Endothelial cell of umbilical vein (primary cell): Measurements from ENCODE around the gene FBLIM1. TPM values are rescaled to one million over a fixed set of nuclear protein-coding genes. Genes with fewer than 3 reads are reported as not detected.

Experiments
- BruUV-seq: library from RNA; stranded (reverse); fragments of 400-500 nt; replicated peaks from 2 replicates; lab custom pipeline; 2021; lab: Mats Ljungman, UMichigan
- CTCF ChIA-PET: fragments of 300-600, 350-600 bp; sonication (Branson Sonifier 250); formaldehyde crosslinking; loops from one replicate; lab custom pipeline; 2021; ENCODE audit warnings: antibody characterized with exemption, inconsistent platforms; lab: Charles Lee
- POLR2A ChIA-PET: fragments of 300-600, 350-600 bp; sonication (Branson Sonifier 250); formaldehyde crosslinking; loops from one replicate; lab custom pipeline; 2021; ENCODE audit warnings: antibody characterized with exemption, inconsistent platforms; lab: Charles Lee
- DNase-seq: peaks from one replicate; pipeline ENCODE4 v3.0.0-alpha.2; 2011; ENCODE audit warnings: low read depth, low spot score
- FAIRE-seq: peaks from 2 replicates; lab custom pipeline; 2011; peaks lifted over from hg19 to GRCh38; lab: Jason Lieb, UNC
- H2AFZ ChIP-seq: 2 replicates; pipeline ENCODE4 v1.6.0; 2012; ENCODE audit warnings: low read depth, low read length, control low read depth, inconsistent platforms
- H3K27ac ChIP-seq: 2 replicates; pipeline ENCODE4 v1.5.1; 2011; ENCODE audit warnings: low read depth, mild to moderate bottlenecking, control low read depth, low read length, moderate library complexity; ENCODE audit not compliant: insufficient read depth
- H3K27me3 ChIP-seq, 2 experiments: 2 replicates each; pipeline versions ENCODE4 v1.6.0 to v1.6.1; 2011; ENCODE audit warnings: low read length in 2 of 2, mixed read lengths in 1 of 2; ENCODE audit not compliant: control insufficient read depth in 2 of 2, insufficient read depth in 2 of 2
- H3K36me3 ChIP-seq, 2 experiments: 2 replicates in 1 of 2; 3 replicates in 1 of 2; pipeline ENCODE4 v1.5.1; 2011; ENCODE audit warnings: low read length in 2 of 2, mild to moderate bottlenecking in 1 of 2, moderate library complexity in 1 of 2; ENCODE audit not compliant: control insufficient read depth in 2 of 2, insufficient read depth in 2 of 2; ENCODE audit errors: extremely low read depth in 1 of 2
- H3K4me1 ChIP-seq: 3 replicates; pipeline ENCODE4 v1.5.1; 2011; ENCODE audit warnings: mild to moderate bottlenecking, low read length; ENCODE audit not compliant: control insufficient read depth, insufficient read depth; ENCODE audit errors: extremely low read depth
- H3K4me2 ChIP-seq: 2 replicates; pipeline ENCODE4 v1.6.1; 2011; ENCODE audit warnings: low read length, control low read depth, mixed read lengths; ENCODE audit not compliant: insufficient read depth
- H3K4me3 ChIP-seq, 3 experiments: fragments of 200-600 bp in 1 of 3; sonication (generic), shearing (Covaris generic) in 1 of 3; replicated peaks in 1 of 3; 2 replicates each; pipeline ENCODE4 v1.5.1; 2011 to 2016; ENCODE audit warnings: control low read depth in 3 of 3, low read length in 3 of 3, mild to moderate bottlenecking in 2 of 3, inconsistent platforms in 1 of 3, low read depth in 1 of 3, moderate library complexity in 1 of 3; ENCODE audit not compliant: insufficient read depth in 1 of 3
- H3K79me2 ChIP-seq: 2 replicates; pipeline ENCODE4 v1.6.0; 2012; ENCODE audit warnings: low read length, inconsistent platforms; ENCODE audit not compliant: control insufficient read depth, insufficient read depth
- H3K9ac ChIP-seq: replicated peaks from 2 replicates; pipeline ENCODE3; 2011; ENCODE audit warnings: low read length, control low read depth; ENCODE audit not compliant: insufficient read depth; ENCODE audit errors: extremely low read depth
- H3K9me1 ChIP-seq: replicated peaks from 3 replicates; pipeline ENCODE4 v1.6.0; 2011; ENCODE audit warnings: mild to moderate bottlenecking, low read length; ENCODE audit not compliant: control insufficient read depth, insufficient read depth; ENCODE audit errors: extremely low read depth
- H3K9me3 ChIP-seq: replicated peaks from 2 replicates; pipeline ENCODE4 v1.5.1; 2012; ENCODE audit warnings: low read length, inconsistent platforms; ENCODE audit not compliant: control insufficient read depth, insufficient read depth
- H4K20me1 ChIP-seq: replicated peaks from 2 replicates; pipeline ENCODE3; 2011; ENCODE audit warnings: mild to moderate bottlenecking, low read length; ENCODE audit not compliant: control insufficient read depth, insufficient read depth; ENCODE audit errors: extremely low read depth
- EZH2 ChIP-seq: IDR thresholded peaks from 2 replicates; pipeline ENCODE4 v1.6.1; 2012; ENCODE audit warnings: borderline replicate concordance, low read depth, mild to moderate bottlenecking, moderate library complexity, low read length, inconsistent platforms; ENCODE audit not compliant: severe bottlenecking
- FOS ChIP-seq: IDR thresholded peaks from 2 replicates; pipeline ENCODE4 v1.6.1; 2011; ENCODE audit warnings: mild to moderate bottlenecking, low read length, moderate library complexity, borderline replicate concordance; ENCODE audit not compliant: insufficient read depth
- GATA2 ChIP-seq: IDR thresholded peaks from 2 replicates; pipeline ENCODE4 v1.7.0; 2011; ENCODE audit warnings: low read depth, mild to moderate bottlenecking, moderate library complexity, mixed read lengths, low read length; ENCODE audit not compliant: insufficient read length, insufficient read depth
- JUN ChIP-seq: IDR thresholded peaks from 2 replicates; pipeline ENCODE4 v1.6.1; 2011; ENCODE audit warnings: borderline replicate concordance, low read depth; ENCODE audit not compliant: insufficient read length, insufficient read depth
- MYC ChIP-seq: IDR thresholded peaks from one replicate; pipeline ENCODE4 v1.6.1; 2011; ENCODE audit warnings: mild to moderate bottlenecking, low read depth, low read length
- POLR2A ChIP-seq: IDR thresholded peaks from 2 replicates; pipeline ENCODE4 v1.6.1; 2012; ENCODE audit warnings: low read depth, mild to moderate bottlenecking, control low read depth, low read length
- POLR2AphosphoS5 ChIP-seq: IDR thresholded peaks from 2 replicates; pipeline ENCODE4 v1.6.1; 2012; ENCODE audit warnings: low read depth, mild to moderate bottlenecking, control low read depth, low read length, moderate library complexity; ENCODE audit not compliant: insufficient read depth
- dilution Hi-C: fragments of 300-500 bp; cut with MboI; formaldehyde crosslinking; loops from one replicate; pipeline ENCODE4 v1.15.0; 2019; ENCODE audit warnings: low sequenced_read_pairs; ENCODE audit not compliant: extremely low pct_ligation_motif_present
- intact Hi-C: fragments of 100-400 bp; cut with micrococcal nuclease; formaldehyde crosslinking; loops from one replicate; pipeline ENCODE4 v1.10.0; 2022
- polyA plus RNA-seq, 4 experiments: library from polyadenylated mRNA; depleted of rRNA in 3 of 4; stranded (reverse) in 3 of 4; unstranded in 1 of 4; fragments of >200 nt; gene quantifications; 2 replicates each; pipeline versions ENCODE4 v1.2.1 to v1.2.3, GENCODE V29; 2011 to 2012; ENCODE audit warnings: missing spikeins in 1 of 4
- total RNA-seq: library from RNA; stranded (reverse); gene quantifications from 2 replicates; pipeline ENCODE4 v1.2.3, GENCODE V29; 2021
- TF ChIP-seq, protein P1 (sequence below), 2 donors: IDR thresholded peaks; 1 replicate in 1 of 2; 2 replicates in 1 of 2; pipeline ENCODE4 v1.5.1; 2011; ENCODE audit warnings: low read length in 2 of 2, mild to moderate bottlenecking in 2 of 2, moderate library complexity in 2 of 2, control low read depth in 1 of 2, inconsistent platforms in 1 of 2, low read depth in 1 of 2; ENCODE audit not compliant: insufficient read depth in 1 of 2; ENCODE audit errors: extremely low read depth in 1 of 2
- TF ChIP-seq, protein P2 (sequence below): IDR thresholded peaks from 2 replicates; pipeline ENCODE4 v1.6.1; 2011; ENCODE audit not compliant: insufficient read depth, insufficient read length

Gene FBLIM1
- total and polyA plus RNA-seq, 2 donors (not counting 3 experiments of a cell fraction or from before 2014, with no cell fraction given): 363 to 414 TPM

DNA sequence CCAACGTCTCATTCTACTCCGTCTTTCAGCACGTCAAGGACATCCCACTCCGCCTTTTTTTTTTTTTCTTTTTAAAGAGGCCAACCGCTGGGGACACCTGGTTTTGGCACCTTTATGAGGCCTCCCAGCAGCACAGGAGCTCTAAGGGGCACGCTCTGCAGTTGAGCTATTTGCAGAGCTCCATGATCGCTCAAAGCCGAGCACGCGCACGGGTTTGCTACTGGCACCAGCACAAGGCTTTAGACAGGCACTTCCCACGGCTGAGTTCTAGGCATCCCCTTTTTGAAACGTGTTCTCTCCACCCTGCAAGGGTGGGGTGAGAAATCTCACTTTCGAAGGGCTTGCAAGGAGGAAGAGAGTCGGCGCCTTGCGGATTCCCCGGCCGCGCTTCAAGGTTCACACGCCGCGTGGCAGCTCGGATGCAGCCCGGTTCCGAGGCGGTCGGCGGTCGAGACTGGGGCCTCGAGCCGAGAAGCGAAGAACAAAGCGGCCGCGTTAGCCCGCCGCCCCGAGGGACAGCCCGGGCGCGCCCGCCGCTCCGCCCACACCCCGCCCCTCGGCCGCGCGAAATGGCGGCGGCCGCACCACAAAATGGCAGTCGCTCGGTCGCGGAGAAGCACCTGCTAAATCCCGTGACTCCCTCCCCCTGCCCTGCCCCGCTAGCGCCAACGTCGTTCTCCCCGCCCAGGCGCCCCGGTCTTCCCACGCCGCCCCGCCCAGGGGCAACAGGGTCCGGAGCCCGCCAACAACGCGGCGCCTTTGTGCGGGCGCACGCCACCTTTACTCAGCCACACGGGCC lies 76.0 kb downstream of the FBLIM1 start:
- H3K9me3 ChIP-seq: no peaks in the 10 kb centered on the region
- TF ChIP-seq GATA2: no peak
- TF ChIP-seq JUN: no peak
- TF ChIP-seq, protein P1, sequence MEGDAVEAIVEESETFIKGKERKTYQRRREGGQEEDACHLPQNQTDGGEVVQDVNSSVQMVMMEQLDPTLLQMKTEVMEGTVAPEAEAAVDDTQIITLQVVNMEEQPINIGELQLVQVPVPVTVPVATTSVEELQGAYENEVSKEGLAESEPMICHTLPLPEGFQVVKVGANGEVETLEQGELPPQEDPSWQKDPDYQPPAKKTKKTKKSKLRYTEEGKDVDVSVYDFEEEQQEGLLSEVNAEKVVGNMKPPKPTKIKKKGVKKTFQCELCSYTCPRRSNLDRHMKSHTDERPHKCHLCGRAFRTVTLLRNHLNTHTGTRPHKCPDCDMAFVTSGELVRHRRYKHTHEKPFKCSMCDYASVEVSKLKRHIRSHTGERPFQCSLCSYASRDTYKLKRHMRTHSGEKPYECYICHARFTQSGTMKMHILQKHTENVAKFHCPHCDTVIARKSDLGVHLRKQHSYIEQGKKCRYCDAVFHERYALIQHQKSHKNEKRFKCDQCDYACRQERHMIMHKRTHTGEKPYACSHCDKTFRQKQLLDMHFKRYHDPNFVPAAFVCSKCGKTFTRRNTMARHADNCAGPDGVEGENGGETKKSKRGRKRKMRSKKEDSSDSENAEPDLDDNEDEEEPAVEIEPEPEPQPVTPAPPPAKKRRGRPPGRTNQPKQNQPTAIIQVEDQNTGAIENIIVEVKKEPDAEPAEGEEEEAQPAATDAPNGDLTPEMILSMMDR (IDR thresholded peaks at IDR 0.05; ENCODE audit: extremely low read depth in 1 of 2, insufficient read depth in 1 of 2, low read depth in 1 of 2, low read length in 2 of 2): no peak
- TF ChIP-seq, protein P2, sequence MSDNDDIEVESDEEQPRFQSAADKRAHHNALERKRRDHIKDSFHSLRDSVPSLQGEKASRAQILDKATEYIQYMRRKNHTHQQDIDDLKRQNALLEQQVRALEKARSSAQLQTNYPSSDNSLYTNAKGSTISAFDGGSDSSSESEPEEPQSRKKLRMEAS: peak; percentile 4
- no peak for TF ChIP-seq FOS
- TF ChIP-seq EZH2: no peak
- TF ChIP-seq MYC: no peak
- peak; percentile 99 for TF ChIP-seq POLR2AphosphoS5
- TF ChIP-seq POLR2A: peak; percentile 63
- H3K9ac ChIP-seq: peak overlapping the region; percentile 91
- H3K4me2 ChIP-seq: peak overlapping the region; percentile 99
- intact Hi-C loops: loop anchor here (1.0 to 2.0 kb wide), 6 partner anchors 13 to 102 kb away; partner anchors contain the start of gene SPEN
- H3K27ac ChIP-seq: peak overlapping the region; percentile 95
- H2AFZ ChIP-seq: peak overlapping the region; percentile 1
- no peaks in the 10 kb centered on the region for H3K36me3 ChIP-seq
- H3K4me3 ChIP-seq: peak overlapping the region; percentile 66 to 98 (median 87)
- peaks cover 8% of the 10 kb centered on the region for H3K79me2 ChIP-seq
- no peaks in the 10 kb centered on the region for H4K20me1 ChIP-seq
- DNase-seq (peak; percentile 89), FAIRE-seq (peak; percentile 83)
- POLR2A ChIA-PET: interaction anchor here (1.1 to 2.0 kb wide), 4 partner anchors 10 to 15 kb away, joined by 5 to 9 read pairs (median 8); partner anchors contain the start of gene SPEN
- TSS peak; percentile 57 for BruUV-seq
- no peaks in the 10 kb centered on the region for H3K27me3 ChIP-seq
- no peaks in the 10 kb centered on the region for H3K9me1 ChIP-seq
- peaks cover 3% of the 10 kb centered on the region for H3K4me1 ChIP-seq
- CTCF ChIA-PET: interaction anchor here (0.6 to 1.7 kb wide), 14 partner anchors 9 to 495 kb away, joined by 3 to 11 read pairs (median 4); partner anchors contain the start of genes SPEN and ZBTB17
- dilution Hi-C loops: no loop called here
